HG02885 (cell line): ENCODE results near the gene PDZK1IP1.
A peak's percentile ranks its signal among the peaks of the same experiment; 100 is the strongest.
"Not testable (repeated sequence)": the region's sequence is repeated elsewhere in the genome, so short reads cannot be mapped to it uniquely, and the experiment has no call there.

Experiments used
- ATAC-seq: cut with Tn5 transposase; IDR thresholded peaks from one replicate; pipeline ENCODE4 v1.9.1; 2021; ENCODE audit warnings: mild to moderate bottlenecking; ENCODE audit not compliant: unreplicated experiment, poor library complexity

PDZK1IP1 gene

GRCh38 chr1:47203504-47203903 is 13.7 kb upstream of the PDZK1IP1 start:
- ATAC-seq, result not testable (repeated sequence)

- no peak for ATAC-seq
Measured at GRCh38 chr1:47201179-47201578, 11.3 kb upstream of the PDZK1IP1 start.

GRCh38 chr1:47198214-47198613 is 8.4 kb upstream of the PDZK1IP1 start:
- ATAC-seq, result no peak

GRCh38 chr1:47196622-47197021 is 6.8 kb upstream of the PDZK1IP1 start:
- no peak for ATAC-seq

- ATAC-seq, result not testable (repeated sequence)
Measured at GRCh38 chr1:47195981-47196380, 6.1 kb upstream of the PDZK1IP1 start.

GRCh38 chr1:47194311-47194710 is 4.5 kb upstream of the PDZK1IP1 start:
- no peak for ATAC-seq

GRCh38 chr1:47193496-47193895 is 3.7 kb upstream of the PDZK1IP1 start:
- ATAC-seq, result not testable (repeated sequence)

- ATAC-seq, result peak; percentile 52
Measured at GRCh38 chr1:47192458-47193384, 2.9 kb upstream of the PDZK1IP1 start.

- no peak for ATAC-seq
Measured at GRCh38 chr1:47191940-47192457, 2.2 kb upstream of the PDZK1IP1 start.

- ATAC-seq, result no peak
Measured at GRCh38 chr1:47190857-47191256, 1.0 kb upstream of the PDZK1IP1 start.

- no peak for ATAC-seq
Measured at GRCh38 chr1:47190509-47190855, 646 bp upstream of the PDZK1IP1 start.

GRCh38 chr1:47188791-47189785 is 748 bp downstream of the PDZK1IP1 start:
- ATAC-seq, result no peak

- no peak for ATAC-seq
Measured at GRCh38 chr1:47187926-47188250, 1.9 kb downstream of the PDZK1IP1 start.

GRCh38 chr1:47187231-47187925 is 2.5 kb downstream of the PDZK1IP1 start:
- no peak for ATAC-seq

GRCh38 chr1:47186267-47187185 is 3.3 kb downstream of the PDZK1IP1 start:
- ATAC-seq, result no peak

GRCh38 chr1:47184822-47185677 is 4.8 kb downstream of the PDZK1IP1 start:
- no peak for ATAC-seq

GRCh38 chr1:47184090-47184821 is 5.6 kb downstream of the PDZK1IP1 start:
- ATAC-seq, result no peak
